PC-3 (cell line): ENCODE results near the gene NUAK2.

Experiments used
- EZH2 ChIP-seq: fragments of 300-600 bp; sonication (generic); IDR thresholded peaks from one replicate; pipeline ENCODE4 v1.6.1; 2017; ENCODE audit warnings: antibody characterized with exemption, mild to moderate bottlenecking, low read length; ENCODE audit not compliant: unreplicated experiment
- EZH2phosphoT487 ChIP-seq: fragments of 300-600 bp; sonication (generic); IDR thresholded peaks from 2 replicates; pipeline ENCODE4 v1.6.1; 2018; ENCODE audit warnings: mild to moderate bottlenecking, antibody characterized with exemption, low read length, borderline replicate concordance
- TF ChIP-seq, protein P1 (sequence below): fragments of 300-600 bp; sonication (generic); conservative IDR thresholded peaks from 2 replicates; pipeline ENCODE4 v1.5.1; 2017; ENCODE audit warnings: antibody characterized with exemption, low read depth, mild to moderate bottlenecking, low read length

DNA sequence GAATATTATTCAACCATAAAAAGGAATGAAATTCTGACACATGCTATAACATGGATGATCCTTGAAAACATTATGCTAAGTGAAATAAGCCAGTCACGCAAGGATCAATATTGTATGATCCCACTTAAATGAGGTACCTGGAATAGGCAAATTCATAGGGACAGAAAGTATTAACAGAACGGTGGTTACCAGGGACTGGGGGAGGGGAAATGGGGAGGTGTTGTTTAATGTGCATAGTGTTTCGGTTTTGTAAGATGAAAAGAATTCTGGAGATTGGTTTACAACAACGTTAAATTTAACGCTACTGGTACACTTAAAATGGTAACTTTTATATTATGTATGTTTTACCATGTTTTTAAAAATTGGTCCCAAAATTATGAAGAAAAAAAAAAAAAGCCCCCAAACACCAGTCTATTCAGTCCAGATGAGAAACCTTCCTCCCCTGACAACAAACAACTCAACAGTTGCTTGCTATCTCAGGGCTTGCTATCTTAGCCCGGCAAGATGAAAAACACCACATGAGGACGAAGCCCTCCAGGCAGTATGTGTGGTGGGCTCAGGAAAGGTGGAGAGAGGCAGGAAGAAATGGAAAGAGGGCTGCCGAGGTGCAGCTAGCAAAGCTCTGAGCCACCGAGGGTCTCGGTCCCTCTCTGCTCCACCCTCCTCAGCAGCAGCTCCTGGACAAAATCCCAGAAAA is 8.5 kb downstream of the NUAK2 start:
- TF ChIP-seq, protein P1, sequence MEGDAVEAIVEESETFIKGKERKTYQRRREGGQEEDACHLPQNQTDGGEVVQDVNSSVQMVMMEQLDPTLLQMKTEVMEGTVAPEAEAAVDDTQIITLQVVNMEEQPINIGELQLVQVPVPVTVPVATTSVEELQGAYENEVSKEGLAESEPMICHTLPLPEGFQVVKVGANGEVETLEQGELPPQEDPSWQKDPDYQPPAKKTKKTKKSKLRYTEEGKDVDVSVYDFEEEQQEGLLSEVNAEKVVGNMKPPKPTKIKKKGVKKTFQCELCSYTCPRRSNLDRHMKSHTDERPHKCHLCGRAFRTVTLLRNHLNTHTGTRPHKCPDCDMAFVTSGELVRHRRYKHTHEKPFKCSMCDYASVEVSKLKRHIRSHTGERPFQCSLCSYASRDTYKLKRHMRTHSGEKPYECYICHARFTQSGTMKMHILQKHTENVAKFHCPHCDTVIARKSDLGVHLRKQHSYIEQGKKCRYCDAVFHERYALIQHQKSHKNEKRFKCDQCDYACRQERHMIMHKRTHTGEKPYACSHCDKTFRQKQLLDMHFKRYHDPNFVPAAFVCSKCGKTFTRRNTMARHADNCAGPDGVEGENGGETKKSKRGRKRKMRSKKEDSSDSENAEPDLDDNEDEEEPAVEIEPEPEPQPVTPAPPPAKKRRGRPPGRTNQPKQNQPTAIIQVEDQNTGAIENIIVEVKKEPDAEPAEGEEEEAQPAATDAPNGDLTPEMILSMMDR = no peak
- TF ChIP-seq EZH2 (no peak), EZH2phosphoT487 (no peak)
